CD4-positive, alpha-beta T cell treated with Interleukin-15 for 4 hours (primary cell): ENCODE results near the gene PSAP.

Experiments
- DNase-seq: peaks from one replicate; pipeline ENCODE4 v3.0.0-alpha.2; 2020; ENCODE audit warnings: low spot score

PSAP gene

DNA sequence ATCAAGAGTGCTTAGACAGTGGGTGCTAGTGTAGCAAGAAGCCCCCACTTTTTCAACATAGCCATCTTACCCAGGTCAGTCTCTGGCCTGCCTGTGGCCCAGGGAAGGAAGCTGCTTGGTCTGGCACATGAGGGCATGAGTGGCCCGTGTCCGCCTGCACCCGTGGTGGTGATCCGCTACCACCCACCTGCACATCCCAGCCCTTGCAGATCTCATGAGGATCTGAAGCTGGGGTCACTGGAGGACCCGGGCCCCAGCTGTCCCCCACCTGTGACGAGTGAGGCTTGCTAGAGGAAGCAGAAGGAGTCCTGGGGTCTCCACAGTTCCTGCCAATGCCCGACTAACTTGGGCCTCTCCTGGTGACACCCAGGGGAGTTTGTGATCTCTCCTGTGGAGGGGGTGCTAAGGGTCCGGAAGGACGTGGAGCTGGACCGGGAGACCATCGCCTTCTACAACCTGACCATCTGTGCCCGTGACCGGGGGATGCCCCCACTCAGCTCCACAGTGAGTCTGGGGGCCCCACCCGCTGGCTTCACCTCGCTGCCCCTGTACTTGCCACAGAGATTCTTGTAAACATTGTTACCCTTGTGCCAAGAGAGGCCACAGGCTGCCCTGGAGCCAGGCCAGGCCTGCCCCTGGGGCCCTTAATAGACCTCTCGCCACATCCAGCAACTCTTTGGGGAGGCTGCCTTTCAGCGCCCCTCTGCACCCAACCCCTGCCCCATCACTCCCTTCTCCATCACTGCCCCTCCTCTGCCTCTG, 67.0 kb downstream of the PSAP start:
- no peak for DNase-seq

- DNase-seq: no peak
Observed at GRCh38 chr10:71782917-71783490, 68.0 kb downstream of the PSAP start.

- DNase-seq: no peak
Observed at GRCh38 chr10:71782221-71782916, 68.7 kb downstream of the PSAP start.

- no peak for DNase-seq
Observed at GRCh38 chr10:71780719-71781118, 70.3 kb downstream of the PSAP start.

DNA sequence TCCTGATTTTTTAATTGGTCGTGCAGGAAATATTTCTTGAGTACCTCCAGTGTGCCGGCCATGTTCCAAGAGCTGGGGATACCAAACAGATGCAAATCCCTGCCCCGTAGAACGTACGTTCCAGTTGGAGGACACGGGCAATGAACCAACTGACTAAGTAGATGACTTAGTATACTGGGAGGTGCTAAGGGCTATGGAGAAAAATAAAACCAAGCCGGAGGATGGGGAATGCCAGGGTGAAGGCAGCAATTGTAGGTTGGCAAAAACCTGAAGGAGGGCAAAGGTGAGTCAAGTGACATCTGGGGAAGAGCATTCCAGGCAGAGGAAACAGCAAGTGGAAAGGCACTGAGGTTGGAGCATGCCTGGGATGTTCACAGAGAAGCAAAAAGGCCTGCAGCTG, 70.9 kb downstream of the PSAP start:
- DNase-seq: no peak

GRCh38 chr10:71779641-71780040, 71.4 kb downstream of the PSAP start:
- no peak for DNase-seq

GRCh38 chr10:71778071-71778825, 72.8 kb downstream of the PSAP start:
- no peak for DNase-seq

GRCh38 chr10:71777213-71777985, 73.7 kb downstream of the PSAP start:
- no peak for DNase-seq

GRCh38 chr10:71776481-71776925, 74.5 kb downstream of the PSAP start:
- DNase-seq: no peak

DNA sequence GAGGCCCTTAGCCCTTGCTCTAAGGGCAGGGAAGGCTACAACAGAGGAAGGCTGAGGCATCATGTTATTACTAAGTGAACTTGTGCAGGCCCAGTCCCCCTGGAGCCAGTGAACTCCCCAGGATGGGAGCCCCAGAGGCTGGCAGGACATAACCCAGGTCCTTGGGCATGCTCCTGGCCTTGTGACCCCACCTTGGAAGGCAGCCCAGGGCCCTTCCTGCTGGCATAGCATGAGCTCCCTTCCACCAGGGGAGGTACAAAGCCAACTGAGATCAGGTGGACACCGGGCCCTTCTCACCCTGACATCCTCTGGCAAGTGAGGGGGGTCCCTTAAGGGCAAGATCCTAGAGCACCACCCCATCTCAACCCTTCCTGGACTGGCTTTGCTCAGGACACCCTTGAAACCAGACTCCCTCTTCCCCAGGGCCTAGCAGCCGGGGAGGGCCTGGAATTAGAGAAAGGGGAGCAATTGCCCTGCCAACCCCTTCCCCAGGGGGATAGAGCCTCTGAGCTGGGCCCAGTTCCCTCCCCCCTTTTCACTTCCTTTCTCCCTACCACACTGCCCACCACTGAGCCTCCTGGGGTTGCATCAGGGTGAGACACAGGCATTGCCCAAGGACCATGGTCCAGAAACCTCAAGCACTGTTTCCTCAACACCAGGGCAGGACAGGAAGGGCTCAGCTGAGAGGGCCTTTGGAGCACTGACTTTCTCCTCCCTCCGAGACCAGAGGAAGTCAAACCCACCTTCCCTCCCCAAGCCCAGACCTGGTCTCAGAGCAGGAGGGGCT, 75.9 kb downstream of the PSAP start:
- no peak for DNase-seq

GRCh38 chr10:71773221-71773971, 77.7 kb downstream of the PSAP start, which contains the start of gene VSIR:
VSIR (minus strand) TSS chr10:71773520; CDS start chr10:71773439, 81 bp downstream.
- DNase-seq: peak; percentile 94

DNA sequence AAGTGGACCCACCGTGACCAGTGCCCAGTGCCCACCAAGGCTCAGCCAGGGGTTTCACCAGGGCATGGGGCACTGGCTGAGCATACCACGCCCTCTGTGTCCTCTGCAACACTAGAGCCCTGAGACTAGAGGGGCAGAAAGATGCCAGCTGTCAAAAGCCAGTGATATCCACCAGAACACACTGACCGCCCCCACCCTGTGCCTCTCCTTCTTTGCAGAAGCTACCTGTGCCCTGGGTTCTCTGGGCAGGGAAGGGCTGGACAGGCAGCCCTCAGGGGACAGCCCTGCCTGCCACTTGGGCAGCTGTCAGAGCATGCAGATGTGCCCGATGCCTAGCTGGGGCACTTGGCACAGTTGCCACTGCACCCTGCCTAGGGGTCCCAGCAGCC, 78.2 kb downstream of the PSAP start:
- no peak for DNase-seq

- DNase-seq: peak; percentile 40
Observed at GRCh38 chr10:71771821-71772617, 79.0 kb downstream of the PSAP start.

DNA sequence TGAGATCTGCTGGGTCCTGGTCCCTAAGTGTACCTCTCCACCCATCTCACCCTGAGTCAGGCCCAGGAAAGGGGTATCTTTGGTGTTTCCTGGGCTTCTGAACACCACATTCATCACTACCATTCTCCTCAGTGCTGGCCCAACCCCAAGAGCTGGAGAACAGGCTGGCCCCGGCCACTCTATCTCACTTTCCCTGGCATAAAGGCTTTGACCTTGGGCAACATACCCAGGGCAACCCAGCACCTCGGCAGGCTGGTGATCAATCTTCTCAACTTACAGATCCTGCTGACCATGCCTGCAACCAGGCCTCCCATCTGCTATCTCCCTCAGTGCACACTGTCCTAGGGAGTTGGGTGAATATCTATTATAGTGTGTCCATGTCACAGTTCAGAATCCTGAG, 79.8 kb downstream of the PSAP start:
- no peak for DNase-seq

DNA sequence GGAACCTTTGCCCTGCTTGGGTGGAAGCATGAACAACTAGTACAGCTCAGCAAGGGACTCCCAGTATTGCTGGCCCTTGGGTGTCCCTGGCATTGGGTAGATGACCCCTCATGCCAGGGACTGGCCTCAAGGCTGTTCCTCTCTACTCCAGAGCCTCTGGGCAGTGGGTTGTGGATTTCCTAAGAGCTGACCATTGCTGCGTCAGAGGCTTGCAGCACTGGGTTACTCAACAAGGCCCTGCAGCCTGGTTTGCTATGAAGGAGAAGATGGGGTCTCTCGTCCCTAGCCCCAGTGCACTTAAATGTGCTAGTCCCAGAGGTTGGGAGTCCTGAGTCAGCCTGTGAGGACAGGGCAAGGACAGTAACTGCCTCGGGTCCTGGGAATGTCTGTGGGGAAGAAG, 80.3 kb downstream of the PSAP start:
- DNase-seq: no peak

GRCh38 chr10:71770255-71770654, 80.8 kb downstream of the PSAP start:
- DNase-seq: no peak

- DNase-seq: peak; percentile 31
Observed at GRCh38 chr10:71769279-71769823, 81.7 kb downstream of the PSAP start.

DNA sequence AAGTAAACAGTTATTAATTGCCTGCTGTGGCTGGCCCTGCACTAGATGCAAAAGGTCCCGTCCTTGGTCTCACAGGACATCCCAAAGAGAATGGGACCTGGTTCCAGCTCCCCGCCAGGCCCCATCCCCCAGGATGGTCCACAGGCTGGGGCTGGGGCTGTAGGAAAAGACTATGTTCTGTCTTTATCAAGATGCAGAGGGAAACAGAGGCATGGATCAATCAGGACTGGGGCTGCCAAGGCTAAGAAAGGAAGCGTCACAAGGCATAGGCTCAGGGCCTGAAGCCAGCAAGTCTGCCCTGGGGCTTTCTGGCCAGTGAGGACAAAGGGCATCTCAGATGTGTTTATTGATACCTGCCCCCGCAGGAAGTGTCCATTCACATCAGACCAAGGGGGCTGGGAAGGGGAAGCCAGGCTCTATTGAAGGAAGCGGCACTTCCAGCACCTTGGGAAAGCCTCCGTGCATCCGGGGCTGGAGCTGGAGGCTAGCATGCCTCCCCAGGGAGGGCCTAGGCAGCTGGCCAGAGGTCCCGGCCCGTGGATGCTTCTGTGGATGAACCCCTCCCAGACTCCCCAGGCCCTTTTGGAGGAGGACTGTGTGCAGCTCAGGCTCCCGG, 83.5 kb downstream of the PSAP start:
- DNase-seq: no peak
